HepG2 (cell line): ENCODE data around the gene CSNK1D. TPM values are rescaled to one million over a fixed set of nuclear protein-coding genes. Genes with fewer than 3 reads are reported as not detected.

Experiments
- ARNT2 ChIP-seq: sonication (generic); formaldehyde crosslinking; IDR thresholded peaks from 2 replicates; pipeline ENCODE4 v1.8.0; 2022; ENCODE audit warnings: mild to moderate bottlenecking, low read depth, missing genetic modification reagents, moderate library complexity
- ATF7-NPFF ChIP-seq: sonication (generic); formaldehyde crosslinking; IDR thresholded peaks from 2 replicates; pipeline ENCODE4 v1.8.1; 2023; ENCODE audit warnings: mild to moderate bottlenecking, low read depth, missing genetic modification reagents, moderate library complexity
- ELF1 ChIP-seq: sonication (generic); formaldehyde crosslinking; IDR thresholded peaks from 2 replicates; pipeline ENCODE4 v1.4.0; 2020; ENCODE audit warnings: missing genetic modification reagents
- FOXJ3 ChIP-seq: sonication (generic); formaldehyde crosslinking; IDR thresholded peaks from 2 replicates; pipeline ENCODE4 v1.4.0; 2020; ENCODE audit warnings: missing genetic modification reagents, mild to moderate bottlenecking, borderline replicate concordance
- GMEB1 ChIP-seq: sonication (generic); formaldehyde crosslinking; IDR thresholded peaks from 2 replicates; pipeline ENCODE4 v1.5.1; 2020; ENCODE audit warnings: missing genetic modification reagents, mild to moderate bottlenecking, borderline replicate concordance
- ISL2 ChIP-seq: sonication (generic); formaldehyde crosslinking; IDR thresholded peaks from 2 replicates; pipeline ENCODE4 v1.5.0; 2020; ENCODE audit warnings: missing genetic modification reagents
- PHF5A ChIP-seq: IDR thresholded peaks from one replicate; pipeline ENCODE4 v1.6.1; 2018; ENCODE audit warnings: low read depth, missing genetic modification reagents; ENCODE audit not compliant: unreplicated experiment
- PITX1 ChIP-seq: sonication (generic); formaldehyde crosslinking; IDR thresholded peaks from 2 replicates; pipeline ENCODE4 v1.5.1; 2020; ENCODE audit warnings: mild to moderate bottlenecking, missing genetic modification reagents
- SALL2 ChIP-seq: sonication (generic); formaldehyde crosslinking; IDR thresholded peaks from 2 replicates; pipeline ENCODE4 v1.8.1; 2023; ENCODE audit warnings: mild to moderate bottlenecking, missing genetic modification reagents, inconsistent platforms
- SMARCE1 ChIP-seq: fragments of 450-650 bp; IDR thresholded peaks from 2 replicates; pipeline ENCODE4 v1.6.1; 2017; ENCODE audit warnings: borderline replicate concordance
- SOX5 ChIP-seq: IDR thresholded peaks from 2 replicates; pipeline ENCODE4 v1.6.1; 2016; ENCODE audit warnings: borderline replicate concordance
- SP4 ChIP-seq: sonication (generic); formaldehyde crosslinking; IDR thresholded peaks from 2 replicates; pipeline ENCODE4 v1.8.1; 2023; ENCODE audit warnings: mild to moderate bottlenecking, missing genetic modification reagents
- SPEN ChIP-seq: sonication (generic); formaldehyde crosslinking; IDR thresholded peaks from 2 replicates; pipeline ENCODE4 v1.5.1; 2020; ENCODE audit warnings: low read depth, mild to moderate bottlenecking, missing genetic modification reagents
- TAF15 ChIP-seq: fragments of 200-400 bp; formaldehyde crosslinking; IDR thresholded peaks from one replicate; pipeline ENCODE4 v1.6.1; 2018; ENCODE audit warnings: mild to moderate bottlenecking, low read depth, low read length; ENCODE audit not compliant: poor library complexity, severe bottlenecking
- ZBTB42 ChIP-seq: sonication (generic); formaldehyde crosslinking; IDR thresholded peaks from 2 replicates; pipeline ENCODE4 v1.5.0; 2020; ENCODE audit warnings: mild to moderate bottlenecking, missing genetic modification reagents
- ZBTB44 ChIP-seq: sonication (generic); formaldehyde crosslinking; IDR thresholded peaks from 2 replicates; pipeline ENCODE4 v1.4.0; 2020; ENCODE audit warnings: missing genetic modification reagents
- ZBTB7A ChIP-seq: sonication (generic); formaldehyde crosslinking; IDR thresholded peaks from 2 replicates; pipeline ENCODE4 v1.8.0; 2022; ENCODE audit warnings: mild to moderate bottlenecking, missing genetic modification reagents
- ZFP37 ChIP-seq: sonication (generic); formaldehyde crosslinking; IDR thresholded peaks from 2 replicates; pipeline ENCODE4 v1.4.0; 2020; ENCODE audit warnings: missing genetic modification reagents, borderline replicate concordance
- ZFP90 ChIP-seq: sonication (generic); formaldehyde crosslinking; IDR thresholded peaks from 2 replicates; pipeline ENCODE4 v1.8.0; 2022; ENCODE audit warnings: missing genetic modification reagents, mild to moderate bottlenecking, inconsistent platforms, borderline replicate concordance
- ZNF292 ChIP-seq: sonication (generic); formaldehyde crosslinking; IDR thresholded peaks from 2 replicates; pipeline ENCODE4 v1.8.1; 2022; ENCODE audit warnings: mild to moderate bottlenecking, low read depth, missing genetic modification reagents, borderline replicate concordance
- ZNF329 ChIP-seq: sonication (generic); formaldehyde crosslinking; IDR thresholded peaks from 2 replicates; pipeline ENCODE4 v1.9.0; 2021; ENCODE audit warnings: low read depth, mild to moderate bottlenecking, missing genetic modification reagents
- ZNF354B ChIP-seq: sonication (generic); formaldehyde crosslinking; IDR thresholded peaks from 2 replicates; pipeline ENCODE4 v1.8.0; 2022; ENCODE audit warnings: mild to moderate bottlenecking, missing genetic modification reagents
- ZNF451 ChIP-seq: sonication (generic); formaldehyde crosslinking; IDR thresholded peaks from 2 replicates; pipeline ENCODE4 v1.5.0; 2020; ENCODE audit warnings: mild to moderate bottlenecking, missing genetic modification reagents
- ZNF549 ChIP-seq: sonication (generic); formaldehyde crosslinking; IDR thresholded peaks from 2 replicates; pipeline ENCODE4 v1.5.0; 2020; ENCODE audit warnings: missing genetic modification reagents
- ZNF784 ChIP-seq: sonication (generic); formaldehyde crosslinking; IDR thresholded peaks from 2 replicates; pipeline ENCODE4 v1.5.1; 2020; ENCODE audit warnings: missing genetic modification reagents, mild to moderate bottlenecking, borderline replicate concordance
- ZSCAN9 ChIP-seq: IDR thresholded peaks from 2 replicates; pipeline ENCODE4 v1.6.1; 2016; ENCODE audit warnings: borderline replicate concordance
- polyA plus RNA-seq, 8 experiments: library from polyadenylated mRNA; depleted of rRNA in 3 of 8; stranded (reverse) in 7 of 8; unstranded in 1 of 8; fragments of >200 nt; fragmentation: Illumina TruSeq in 4 of 8; extraction: Trizol in 4 of 8; gene quantifications; 2 replicates each; pipeline versions ENCODE4 v1.2.1 to v1.2.3, GENCODE V29; 2011 to 2016; ENCODE audit warnings: low read depth in 4 of 8, missing spikeins in 1 of 8, mixed read lengths in 1 of 8; ENCODE audit not compliant: insufficient read depth in 1 of 8
- total RNA-seq, 5 experiments: library from RNA; depleted of rRNA; stranded (reverse); fragments of >200 nt; fragmentation: Illumina TruSeq; extraction: Trizol; gene quantifications; 2 replicates each; pipeline ENCODE4 v1.2.3, GENCODE V29; 2016; ENCODE audit warnings: low read depth in 1 of 5

The CSNK1D gene
- total and polyA plus RNA-seq, 2 of the 13 experiments (the other 11 are each of a cell fraction or from before 2014, with no cell fraction given), result 31.5 to 128 TPM

DNA sequence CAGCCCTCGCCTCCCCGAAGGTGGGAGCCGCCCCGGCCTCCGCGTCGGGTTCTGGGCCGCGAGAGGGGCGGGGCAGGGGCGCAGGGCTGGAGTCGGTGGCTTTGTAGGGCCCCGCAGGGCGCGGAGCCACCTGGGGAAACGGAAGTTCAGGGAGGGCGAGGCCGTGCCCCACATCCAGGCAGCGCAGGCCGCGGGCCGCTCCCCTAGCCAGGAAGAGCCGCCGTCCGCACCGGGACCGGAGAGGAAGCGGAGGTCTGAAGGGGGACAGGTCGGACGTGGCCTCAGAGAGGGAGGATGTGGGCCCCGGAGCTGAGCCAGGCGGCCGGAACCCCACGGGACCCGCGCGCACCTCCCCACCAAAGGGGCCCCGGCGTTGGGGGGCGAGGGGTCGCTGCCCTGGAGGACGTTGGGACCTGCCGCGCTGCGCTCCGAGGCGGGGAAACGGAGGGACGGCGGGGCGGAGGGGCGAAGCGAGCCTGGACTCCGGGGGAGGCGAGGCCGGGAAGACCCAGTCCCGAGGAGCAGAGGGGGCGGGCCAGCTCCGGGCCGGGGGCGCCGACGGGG, 45.1 kb downstream of the CSNK1D start (continued):
- TF ChIP-seq SMARCE1 (no peak), PITX1 (no peak), ATF7-NPFF (CRISPR knock-in tag) (peak; percentile 85), ZNF784 (CRISPR knock-in tag) (no peak), ZSCAN9 (CRISPR knock-in tag) (no peak), SP4 (CRISPR knock-in tag) (no peak), ELF1 (peak; percentile 67), ZFP90 (CRISPR knock-in tag) (no peak), FOXJ3 (CRISPR knock-in tag) (no peak), ZBTB42 (CRISPR knock-in tag) (no peak), ZFP37 (no peak), ARNT2 (CRISPR knock-in tag) (peak; percentile 56; the same call in 1 of the 2 replicates), SPEN (CRISPR knock-in tag) (no peak; the same call in 1 of the 2 replicates), ZNF329 (CRISPR knock-in tag) (no peak), GMEB1 (CRISPR knock-in tag) (peak; percentile 59; the same call in 1 of the 2 replicates), ZBTB7A (CRISPR knock-in tag) (no peak; the same call in 1 of the 2 replicates), PHF5A (CRISPR knock-in tag) (no peak), ISL2 (no peak), ZNF451 (CRISPR knock-in tag) (no peak; the same call in 1 of the 2 replicates), SOX5 (no peak), SALL2 (no peak), TAF15 (peak; percentile 24), ZNF549 (CRISPR knock-in tag) (0 out of 2 replicates have a peak, but pooled peaks have one; percentile 22), ZBTB44 (CRISPR knock-in tag) (no peak), ZNF292 (CRISPR knock-in tag) (no peak), ZNF354B (CRISPR knock-in tag) (no peak)
